HepG2 (cell line): ENCODE data around the gene LSM14B. TPM values are rescaled to one million over a fixed set of nuclear protein-coding genes. Genes with fewer than 3 reads are reported as not detected.

ENCODE experiments used
- ATAD3A ChIP-seq: sonication (generic); formaldehyde crosslinking; IDR thresholded peaks from 2 replicates; pipeline ENCODE4 v1.4.0; 2020; ENCODE audit warnings: missing genetic modification reagents
- FOXO1 ChIP-seq: sonication (generic); formaldehyde crosslinking; IDR thresholded peaks from 2 replicates; pipeline ENCODE4 v1.4.0; 2020; ENCODE audit warnings: missing genetic modification reagents
- GABPB1 ChIP-seq: IDR thresholded peaks from 2 replicates; pipeline ENCODE4 v1.6.1; 2016; ENCODE audit warnings: mild to moderate bottlenecking, missing genetic modification reagents, moderate library complexity, missing compliant biosample characterization
- GATA4 ChIP-seq: sonication (generic); IDR thresholded peaks from 2 replicates; pipeline ENCODE4 v1.6.1; 2016; ENCODE audit warnings: antibody characterized with exemption, low read depth, borderline replicate concordance
- HNRNPLL ChIP-seq: fragments of 200-400 bp; formaldehyde crosslinking; IDR thresholded peaks from 2 replicates; pipeline ENCODE4 v1.6.1; 2017; ENCODE audit warnings: mild to moderate bottlenecking, low read depth, low read length; ENCODE audit not compliant: poor library complexity, severe bottlenecking
- IKZF4 ChIP-seq: sonication (generic); formaldehyde crosslinking; IDR thresholded peaks from 2 replicates; pipeline ENCODE4 v1.5.1; 2020; ENCODE audit warnings: borderline replicate concordance, mild to moderate bottlenecking, low read depth, missing genetic modification reagents; ENCODE audit errors: not compliant biosample characterization
- KDM4B ChIP-seq: sonication (generic); formaldehyde crosslinking; IDR thresholded peaks from 2 replicates; pipeline ENCODE4 v1.4.0; 2020; ENCODE audit warnings: missing genetic modification reagents
- KLF15 ChIP-seq: sonication (generic); formaldehyde crosslinking; IDR thresholded peaks from 2 replicates; pipeline ENCODE4 v1.8.1; 2023; ENCODE audit warnings: borderline replicate concordance, mild to moderate bottlenecking, inconsistent platforms, missing genetic modification reagents, mixed read lengths
- TAF15 ChIP-seq: fragments of 200-400 bp; formaldehyde crosslinking; IDR thresholded peaks from one replicate; pipeline ENCODE4 v1.6.1; 2018; ENCODE audit warnings: mild to moderate bottlenecking, low read depth, low read length; ENCODE audit not compliant: poor library complexity, severe bottlenecking
- THAP11 ChIP-seq: IDR thresholded peaks from 2 replicates; pipeline ENCODE4 v1.6.1; 2016; ENCODE audit warnings: missing biosample characterization, missing genetic modification reagents
- TOPORS ChIP-seq: sonication (generic); formaldehyde crosslinking; IDR thresholded peaks from 2 replicates; pipeline ENCODE4 v1.8.0; 2023; ENCODE audit warnings: mild to moderate bottlenecking, missing genetic modification reagents
- ZMYM2 ChIP-seq: sonication (generic); formaldehyde crosslinking; IDR thresholded peaks from 2 replicates; pipeline ENCODE4 v1.8.0; 2022; ENCODE audit warnings: mild to moderate bottlenecking, missing genetic modification reagents
- ZNF605 ChIP-seq: sonication (generic); formaldehyde crosslinking; IDR thresholded peaks from 2 replicates; pipeline ENCODE4 v1.8.0; 2022; ENCODE audit warnings: mild to moderate bottlenecking, missing genetic modification reagents
- ZNF674 ChIP-seq: sonication (generic); formaldehyde crosslinking; IDR thresholded peaks from 2 replicates; pipeline ENCODE4 v1.5.0; 2020; ENCODE audit warnings: low read depth, mild to moderate bottlenecking, missing genetic modification reagents
- ZNF713 ChIP-seq: sonication (generic); formaldehyde crosslinking; IDR thresholded peaks from 2 replicates; pipeline ENCODE4 v1.4.0; 2020; ENCODE audit warnings: mild to moderate bottlenecking, missing genetic modification reagents
- polyA plus RNA-seq, 8 experiments: library from polyadenylated mRNA; depleted of rRNA in 3 of 8; stranded (reverse) in 7 of 8; unstranded in 1 of 8; fragments of >200 nt; fragmentation: Illumina TruSeq in 4 of 8; extraction: Trizol in 4 of 8; gene quantifications; 2 replicates each; pipeline versions ENCODE4 v1.2.1 to v1.2.3, GENCODE V29; 2011 to 2016; ENCODE audit warnings: low read depth in 4 of 8, missing spikeins in 1 of 8, mixed read lengths in 1 of 8; ENCODE audit not compliant: insufficient read depth in 1 of 8
- total RNA-seq, 5 experiments: library from RNA; depleted of rRNA; stranded (reverse); fragments of >200 nt; fragmentation: Illumina TruSeq; extraction: Trizol; gene quantifications; 2 replicates each; pipeline ENCODE4 v1.2.3, GENCODE V29; 2016; ENCODE audit warnings: low read depth in 1 of 5
- TF ChIP-seq, protein P1 (sequence below): sonication (generic); formaldehyde crosslinking; IDR thresholded peaks from 2 replicates; pipeline ENCODE4 v1.9.0; 2021; ENCODE audit warnings: mild to moderate bottlenecking, missing genetic modification reagents
- TF ChIP-seq, protein P2 (sequence below): sonication (generic); formaldehyde crosslinking; IDR thresholded peaks from 2 replicates; pipeline ENCODE4 v1.5.0; 2020; ENCODE audit warnings: missing genetic modification reagents, mild to moderate bottlenecking, borderline replicate concordance
- TF ChIP-seq, protein P3 (sequence below): sonication (generic); formaldehyde crosslinking; IDR thresholded peaks from 2 replicates; pipeline ENCODE4 v1.4.0; 2020; ENCODE audit warnings: mild to moderate bottlenecking, low read depth, missing genetic modification reagents
- TF ChIP-seq, protein P4 (sequence below): sonication (generic); formaldehyde crosslinking; IDR thresholded peaks from 2 replicates; pipeline ENCODE4 v1.4.0; 2020; ENCODE audit warnings: mild to moderate bottlenecking, low read depth, missing genetic modification reagents

LSM14B gene
- total and polyA plus RNA-seq, 2 of the 13 experiments (the other 11 are each of a cell fraction or from before 2014, with no cell fraction given), result 43.3 to 79.2 TPM

DNA sequence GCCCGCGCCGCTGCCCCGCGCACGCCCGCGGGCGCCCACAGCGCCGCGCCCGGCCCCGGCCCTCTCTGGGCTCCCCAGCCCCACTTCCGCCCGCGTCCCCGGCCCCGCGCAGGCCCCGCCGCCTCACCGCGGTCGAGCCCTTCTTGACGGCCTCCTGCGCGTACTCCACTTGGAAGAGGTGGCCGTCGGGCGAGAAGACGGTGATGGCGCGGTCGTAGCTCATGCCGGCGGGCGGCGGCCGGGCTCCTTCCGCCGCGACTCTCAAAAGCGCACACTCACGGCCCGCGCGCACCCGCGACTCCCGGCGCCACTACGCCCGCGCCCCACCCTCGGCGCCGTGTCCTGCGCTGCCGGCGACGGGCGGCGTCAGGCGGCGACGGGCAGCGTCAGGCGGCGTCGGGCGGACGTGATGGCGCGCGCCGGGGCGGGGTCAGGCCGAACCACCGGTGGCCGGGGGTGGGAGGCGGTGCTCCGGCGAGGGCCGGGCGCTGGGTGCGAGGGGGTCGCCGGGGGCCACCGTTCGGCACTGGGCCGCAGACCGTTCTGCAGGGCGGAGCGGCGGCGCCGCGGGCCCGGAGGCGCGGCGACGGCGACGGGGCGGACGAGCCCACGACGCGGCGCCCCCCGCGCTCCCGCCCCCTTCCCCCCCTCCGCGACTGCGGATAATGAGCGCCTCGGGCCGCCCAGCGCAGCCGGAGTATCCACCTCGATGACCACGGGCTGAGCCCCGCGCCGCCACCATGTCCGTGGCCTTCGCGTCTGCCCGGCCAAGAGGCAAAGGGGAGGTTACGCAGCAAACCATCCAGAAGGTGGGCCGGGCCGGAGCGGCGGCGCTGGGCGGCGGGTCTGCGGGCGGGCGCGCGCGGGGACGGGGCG is 21.0 kb downstream of the LSM14B start, which contains the start of the genes PSMA7 and SS18L1 (continued):
- TF ChIP-seq, protein P1, sequence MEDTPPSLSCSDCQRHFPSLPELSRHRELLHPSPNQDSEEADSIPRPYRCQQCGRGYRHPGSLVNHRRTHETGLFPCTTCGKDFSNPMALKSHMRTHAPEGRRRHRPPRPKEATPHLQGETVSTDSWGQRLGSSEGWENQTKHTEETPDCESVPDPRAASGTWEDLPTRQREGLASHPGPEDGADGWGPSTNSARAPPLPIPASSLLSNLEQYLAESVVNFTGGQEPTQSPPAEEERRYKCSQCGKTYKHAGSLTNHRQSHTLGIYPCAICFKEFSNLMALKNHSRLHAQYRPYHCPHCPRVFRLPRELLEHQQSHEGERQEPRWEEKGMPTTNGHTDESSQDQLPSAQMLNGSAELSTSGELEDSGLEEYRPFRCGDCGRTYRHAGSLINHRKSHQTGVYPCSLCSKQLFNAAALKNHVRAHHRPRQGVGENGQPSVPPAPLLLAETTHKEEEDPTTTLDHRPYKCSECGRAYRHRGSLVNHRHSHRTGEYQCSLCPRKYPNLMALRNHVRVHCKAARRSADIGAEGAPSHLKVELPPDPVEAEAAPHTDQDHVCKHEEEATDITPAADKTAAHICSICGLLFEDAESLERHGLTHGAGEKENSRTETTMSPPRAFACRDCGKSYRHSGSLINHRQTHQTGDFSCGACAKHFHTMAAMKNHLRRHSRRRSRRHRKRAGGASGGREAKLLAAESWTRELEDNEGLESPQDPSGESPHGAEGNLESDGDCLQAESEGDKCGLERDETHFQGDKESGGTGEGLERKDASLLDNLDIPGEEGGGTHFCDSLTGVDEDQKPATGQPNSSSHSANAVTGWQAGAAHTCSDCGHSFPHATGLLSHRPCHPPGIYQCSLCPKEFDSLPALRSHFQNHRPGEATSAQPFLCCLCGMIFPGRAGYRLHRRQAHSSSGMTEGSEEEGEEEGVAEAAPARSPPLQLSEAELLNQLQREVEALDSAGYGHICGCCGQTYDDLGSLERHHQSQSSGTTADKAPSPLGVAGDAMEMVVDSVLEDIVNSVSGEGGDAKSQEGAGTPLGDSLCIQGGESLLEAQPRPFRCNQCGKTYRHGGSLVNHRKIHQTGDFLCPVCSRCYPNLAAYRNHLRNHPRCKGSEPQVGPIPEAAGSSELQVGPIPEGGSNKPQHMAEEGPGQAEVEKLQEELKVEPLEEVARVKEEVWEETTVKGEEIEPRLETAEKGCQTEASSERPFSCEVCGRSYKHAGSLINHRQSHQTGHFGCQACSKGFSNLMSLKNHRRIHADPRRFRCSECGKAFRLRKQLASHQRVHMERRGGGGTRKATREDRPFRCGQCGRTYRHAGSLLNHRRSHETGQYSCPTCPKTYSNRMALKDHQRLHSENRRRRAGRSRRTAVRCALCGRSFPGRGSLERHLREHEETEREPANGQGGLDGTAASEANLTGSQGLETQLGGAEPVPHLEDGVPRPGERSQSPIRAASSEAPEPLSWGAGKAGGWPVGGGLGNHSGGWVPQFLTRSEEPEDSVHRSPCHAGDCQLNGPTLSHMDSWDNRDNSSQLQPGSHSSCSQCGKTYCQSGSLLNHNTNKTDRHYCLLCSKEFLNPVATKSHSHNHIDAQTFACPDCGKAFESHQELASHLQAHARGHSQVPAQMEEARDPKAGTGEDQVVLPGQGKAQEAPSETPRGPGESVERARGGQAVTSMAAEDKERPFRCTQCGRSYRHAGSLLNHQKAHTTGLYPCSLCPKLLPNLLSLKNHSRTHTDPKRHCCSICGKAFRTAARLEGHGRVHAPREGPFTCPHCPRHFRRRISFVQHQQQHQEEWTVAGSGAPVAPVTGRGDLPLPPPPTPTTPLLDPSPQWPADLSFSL (CRISPR knock-in tag), result no peak
- 0 out of 2 replicates have a peak, but pooled peaks have one; percentile 18 for TF ChIP-seq KLF15 (CRISPR knock-in tag)
- TF ChIP-seq, protein P2, sequence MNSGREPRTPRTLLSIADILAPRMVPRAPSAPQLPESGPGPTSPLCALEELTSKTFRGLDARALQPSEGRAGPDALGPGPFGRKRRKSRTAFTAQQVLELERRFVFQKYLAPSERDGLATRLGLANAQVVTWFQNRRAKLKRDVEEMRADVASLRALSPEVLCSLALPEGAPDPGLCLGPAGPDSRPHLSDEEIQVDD (CRISPR knock-in tag), result peak; percentile 75
- 0 out of 2 replicates have a peak, but pooled peaks have one; percentile 78 for TF ChIP-seq ATAD3A (CRISPR knock-in tag)
- peak; percentile 82; the same call in 1 of the 2 replicates for TF ChIP-seq KDM4B (CRISPR knock-in tag)
- TF ChIP-seq, protein P3, sequence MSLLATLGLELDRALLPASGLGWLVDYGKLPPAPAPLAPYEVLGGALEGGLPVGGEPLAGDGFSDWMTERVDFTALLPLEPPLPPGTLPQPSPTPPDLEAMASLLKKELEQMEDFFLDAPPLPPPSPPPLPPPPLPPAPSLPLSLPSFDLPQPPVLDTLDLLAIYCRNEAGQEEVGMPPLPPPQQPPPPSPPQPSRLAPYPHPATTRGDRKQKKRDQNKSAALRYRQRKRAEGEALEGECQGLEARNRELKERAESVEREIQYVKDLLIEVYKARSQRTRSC (CRISPR knock-in tag), result peak; percentile 73; the same call in 1 of the 2 replicates
- TF ChIP-seq ZNF713 (CRISPR knock-in tag), result no peak
- peak; percentile 96 for TF ChIP-seq TOPORS
- TF ChIP-seq TAF15, result no peak
- TF ChIP-seq ZNF605 (CRISPR knock-in tag), result no peak
- TF ChIP-seq THAP11 (CRISPR knock-in tag), result peak; percentile 83
- TF ChIP-seq ZNF674 (CRISPR knock-in tag), result 0 out of 2 replicates have a peak, but pooled peaks have one; percentile 73
- TF ChIP-seq, protein P4, sequence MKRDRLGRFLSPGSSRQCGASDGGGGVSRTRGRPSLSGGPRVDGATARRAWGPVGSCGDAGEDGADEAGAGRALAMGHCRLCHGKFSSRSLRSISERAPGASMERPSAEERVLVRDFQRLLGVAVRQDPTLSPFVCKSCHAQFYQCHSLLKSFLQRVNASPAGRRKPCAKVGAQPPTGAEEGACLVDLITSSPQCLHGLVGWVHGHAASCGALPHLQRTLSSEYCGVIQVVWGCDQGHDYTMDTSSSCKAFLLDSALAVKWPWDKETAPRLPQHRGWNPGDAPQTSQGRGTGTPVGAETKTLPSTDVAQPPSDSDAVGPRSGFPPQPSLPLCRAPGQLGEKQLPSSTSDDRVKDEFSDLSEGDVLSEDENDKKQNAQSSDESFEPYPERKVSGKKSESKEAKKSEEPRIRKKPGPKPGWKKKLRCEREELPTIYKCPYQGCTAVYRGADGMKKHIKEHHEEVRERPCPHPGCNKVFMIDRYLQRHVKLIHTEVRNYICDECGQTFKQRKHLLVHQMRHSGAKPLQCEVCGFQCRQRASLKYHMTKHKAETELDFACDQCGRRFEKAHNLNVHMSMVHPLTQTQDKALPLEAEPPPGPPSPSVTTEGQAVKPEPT, result peak; percentile 41; the same call in 1 of the 2 replicates
- peak; percentile 95 for TF ChIP-seq IKZF4 (CRISPR knock-in tag)
- TF ChIP-seq HNRNPLL, result peak; percentile 95
- TF ChIP-seq ZMYM2 (CRISPR knock-in tag), result no peak
- TF ChIP-seq GATA4, result peak; percentile 34
- TF ChIP-seq FOXO1, result no peak
- peak; percentile 84; the same call in 1 of the 2 replicates for TF ChIP-seq GABPB1
